Right lobe of liver (tissue), 4 donors: ENCODE data around the gene NRXN3.

Experiments
- POLR2A ChIP-seq: fragments of 450-650 bp; IDR thresholded peaks from one replicate; pipeline ENCODE4 v1.6.1; 2017; ENCODE audit warnings: antibody characterized with exemption, mild to moderate bottlenecking
- TF ChIP-seq, protein P1 (sequence below), 4 donors: fragments of 200-600 bp in 3 of 4; fragments of 450-650 bp in 1 of 4; IDR thresholded peaks; one replicate each; pipeline versions ENCODE4 v1.5.1 to v1.8.0; 2016 to 2022; ENCODE audit warnings: antibody characterized with exemption in 4 of 4, mild to moderate bottlenecking in 2 of 4
- donor health status: DM: no; HTN: no; CAD: no.
- donor health status: DM: no; HTN: no; CAD: no.
- donor health status: DM: no; HTN: yes; CAD: no.

GRCh38 chr14:78248501-78249090 lies 78.4 kb downstream of the NRXN3 start:
- TF ChIP-seq, protein P1, sequence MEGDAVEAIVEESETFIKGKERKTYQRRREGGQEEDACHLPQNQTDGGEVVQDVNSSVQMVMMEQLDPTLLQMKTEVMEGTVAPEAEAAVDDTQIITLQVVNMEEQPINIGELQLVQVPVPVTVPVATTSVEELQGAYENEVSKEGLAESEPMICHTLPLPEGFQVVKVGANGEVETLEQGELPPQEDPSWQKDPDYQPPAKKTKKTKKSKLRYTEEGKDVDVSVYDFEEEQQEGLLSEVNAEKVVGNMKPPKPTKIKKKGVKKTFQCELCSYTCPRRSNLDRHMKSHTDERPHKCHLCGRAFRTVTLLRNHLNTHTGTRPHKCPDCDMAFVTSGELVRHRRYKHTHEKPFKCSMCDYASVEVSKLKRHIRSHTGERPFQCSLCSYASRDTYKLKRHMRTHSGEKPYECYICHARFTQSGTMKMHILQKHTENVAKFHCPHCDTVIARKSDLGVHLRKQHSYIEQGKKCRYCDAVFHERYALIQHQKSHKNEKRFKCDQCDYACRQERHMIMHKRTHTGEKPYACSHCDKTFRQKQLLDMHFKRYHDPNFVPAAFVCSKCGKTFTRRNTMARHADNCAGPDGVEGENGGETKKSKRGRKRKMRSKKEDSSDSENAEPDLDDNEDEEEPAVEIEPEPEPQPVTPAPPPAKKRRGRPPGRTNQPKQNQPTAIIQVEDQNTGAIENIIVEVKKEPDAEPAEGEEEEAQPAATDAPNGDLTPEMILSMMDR (IDR thresholded peaks at IDR 0.05): no peak
- no peak for TF ChIP-seq POLR2A
